Lung (tissue), 12 donors: Measurements from ENCODE around the gene GPR4. TPM values are rescaled to one million over a fixed set of nuclear protein-coding genes. Genes with fewer than 3 reads are reported as not detected.

ENCODE experiments used
- ATAC-seq: fragments of 200-7000 bp; cut with Tn5 transposase; one replicate; pipeline ENCODE4 v1.9.1; 2020; ENCODE audit warnings: moderate number of reproducible peaks; ENCODE audit not compliant: insufficient read depth, low FRiP score
- DNase-seq, 3 donors: peaks; one replicate each; pipeline ENCODE4 v3.0.0-alpha.2; 2013 to 2017
- H3K27ac ChIP-seq, 2 donors: one replicate each; pipeline ENCODE4 v1.5.1; 2013; ENCODE audit warnings: mild to moderate bottlenecking in 2 of 2, moderate library complexity in 2 of 2, control low read depth in 1 of 2, inconsistent platforms in 1 of 2, low read depth in 1 of 2, low read length in 1 of 2
- H3K27me3 ChIP-seq, 3 donors: one replicate each; pipeline ENCODE4 v1.5.1; 2013; ENCODE audit warnings: low read length in 2 of 3; ENCODE audit not compliant: control insufficient read depth in 3 of 3, insufficient read depth in 3 of 3
- H3K36me3 ChIP-seq, 4 donors: one replicate each; pipeline ENCODE4 v1.5.1; 2013; ENCODE audit warnings: low read length in 4 of 4, mild to moderate bottlenecking in 1 of 4, moderate library complexity in 1 of 4; ENCODE audit not compliant: control insufficient read depth in 4 of 4, insufficient read depth in 4 of 4
- H3K4me1 ChIP-seq, 5 donors: one replicate each; pipeline ENCODE4 v1.5.1; 2013; ENCODE audit warnings: low read length in 5 of 5, mild to moderate bottlenecking in 2 of 5, moderate library complexity in 1 of 5; ENCODE audit not compliant: control insufficient read depth in 5 of 5, insufficient read depth in 5 of 5
- H3K4me3 ChIP-seq: one replicate; pipeline ENCODE4 v1.5.1; 2013; ENCODE audit warnings: mild to moderate bottlenecking, control low read depth, moderate library complexity
- H3K9ac ChIP-seq, 2 donors: one replicate each; pipeline ENCODE4 v1.5.1; 2013; ENCODE audit warnings: low read length in 2 of 2, control low read depth in 1 of 2; ENCODE audit not compliant: insufficient read depth in 1 of 2
- H3K9me3 ChIP-seq, 4 donors: one replicate each; pipeline ENCODE4 v1.5.1; 2013; ENCODE audit warnings: low read length in 3 of 4, mild to moderate bottlenecking in 1 of 4, moderate library complexity in 1 of 4; ENCODE audit not compliant: control insufficient read depth in 4 of 4, insufficient read depth in 3 of 4
- CTCF ChIP-seq: IDR thresholded peaks from 2 replicates; pipeline ENCODE4 v1.5.1; 2012; ENCODE audit warnings: mild to moderate bottlenecking; ENCODE audit errors: control extremely low read depth, extremely low read depth
- WGBS, 2 donors: extraction: QIAGEN DNeasy Blood & Tissue Kit; methylation state at CpG; one replicate each; pipeline ENCODE4 v1.1.7; 2013; 5-methylcytosine and 5-hydroxymethylcytosine counted together
- polyA plus RNA-seq, 2 donors: library from polyadenylated mRNA; stranded (reverse); fragments of 200-250 nt; gene quantifications; one replicate each; pipeline ENCODE4 v1.2.1, GENCODE V29; 2013
- total RNA-seq, 2 donors: library from RNA; depleted of rRNA in 1 of 2; stranded (reverse); fragments of >200 nt in 1 of 2; gene quantifications; one replicate each; pipeline ENCODE4 v1.2.1, GENCODE V29; 2014 to 2021
- donor health status: control.
- donor health status: control.
- donor health status: Bipolar disorder and iron deficiency.
- donor health status: healthy.
- donor health status: DM: yes; HTN: yes; CAD: no.

GPR4 gene
- total and polyA plus RNA-seq, 4 donors, result 1.3 to 12.8 (median 11.8) TPM

- Histone ChIP-seq H3K9ac (no peak overlapping the region), H3K4me3 (no peak overlapping the region), H3K4me1 (peaks cover 0 to 11% (median 4%) of the 10 kb centered on the region in 5 donors), H3K27ac (no peak overlapping the region), H3K9me3 (peaks cover 0 to 2% (median 0%) of the 10 kb centered on the region in 4 donors), H3K27me3 (no peaks in the 10 kb centered on the region), H3K36me3 (peaks cover 0 to 3% (median under 1%) of the 10 kb centered on the region in 4 donors)
- 96 to 97% methylated on average over 7 of the region's 7 CpGs for WGBS, 2 donors
- DNase-seq (no peak), ATAC-seq (no peak)
- no peak for TF ChIP-seq CTCF
Observed at GRCh38 chr19:45581576-45581975, 20.4 kb downstream of the GPR4 start.

GRCh38 chr19:45578861-45579260, 23.2 kb downstream of the GPR4 start:
- Histone ChIP-seq H3K36me3 (peaks cover 0 to 3% (median under 1%) of the 10 kb centered on the region in 4 donors), H3K9me3 (peaks cover 0 to 2% (median 0%) of the 10 kb centered on the region in 4 donors), H3K27ac (no peak overlapping the region), H3K4me3 (no peak overlapping the region), H3K4me1 (peaks cover 0 to 8% (median 7%) of the 10 kb centered on the region in 5 donors), H3K27me3 (no peaks in the 10 kb centered on the region), H3K9ac (no peak overlapping the region)
- ATAC-seq (no peak), DNase-seq (no peak)
- WGBS, 2 donors, result 80 to 84% methylated on average over 5 of the region's 5 CpGs
- TF ChIP-seq CTCF, result no peak

- no peak for DNase-seq
- 47 to 65% methylated on average over 11 of the region's 11 CpGs for WGBS, 2 donors
Observed at GRCh38 chr19:45577111-45577905, 24.7 kb downstream of the GPR4 start.

More at GRCh38 chr19:45577111-45577905, 24.7 kb downstream of the GPR4 start:
- TF ChIP-seq CTCF, result no peak
- Histone ChIP-seq H3K4me3 (no peak overlapping the region), H3K27me3 (no peaks in the 10 kb centered on the region), H3K9ac (peak overlapping the region in 1 of 2 donors; percentile 12), H3K27ac (peak overlapping the region in 1 of 2 donors; percentile 92), H3K36me3 (peaks cover 0 to 4% (median 1%) of the 10 kb centered on the region in 4 donors), H3K9me3 (peaks cover 0 to 2% (median 0%) of the 10 kb centered on the region in 4 donors), H3K4me1 (peaks cover 0 to 7% (median 6%) of the 10 kb centered on the region in 5 donors)
- ATAC-seq, result no peak
